ENCODE measurements around the gene GDF9.

DNA sequence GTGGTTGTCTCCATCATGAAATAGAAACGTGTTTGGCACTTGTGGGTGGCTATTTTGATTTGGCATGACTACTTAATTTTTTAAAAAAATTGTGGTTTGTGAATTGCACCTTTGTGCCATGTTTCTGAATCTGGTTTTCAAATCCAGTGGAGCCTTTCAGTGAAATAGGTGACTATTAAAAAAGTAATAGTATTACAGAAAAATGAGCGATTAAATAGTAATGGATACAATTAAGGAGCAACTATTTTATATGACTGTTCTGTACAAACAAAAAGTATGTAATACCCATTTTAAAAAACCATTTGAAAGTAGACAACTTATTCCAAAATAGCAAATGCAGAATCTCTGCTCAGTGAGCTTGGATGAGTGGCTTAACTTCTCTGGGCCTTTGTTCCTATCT is 50.2 kb downstream of the GDF9 start:
- TF ChIP-seq ELF4 (IDR thresholded peaks at IDR 0.05): no peak
- TF ChIP-seq HDGF (IDR thresholded peaks at IDR 0.05; ENCODE audit: borderline replicate concordance): no peak
